ENCODE data around the gene KRT15.

The KRT15 gene

DNA sequence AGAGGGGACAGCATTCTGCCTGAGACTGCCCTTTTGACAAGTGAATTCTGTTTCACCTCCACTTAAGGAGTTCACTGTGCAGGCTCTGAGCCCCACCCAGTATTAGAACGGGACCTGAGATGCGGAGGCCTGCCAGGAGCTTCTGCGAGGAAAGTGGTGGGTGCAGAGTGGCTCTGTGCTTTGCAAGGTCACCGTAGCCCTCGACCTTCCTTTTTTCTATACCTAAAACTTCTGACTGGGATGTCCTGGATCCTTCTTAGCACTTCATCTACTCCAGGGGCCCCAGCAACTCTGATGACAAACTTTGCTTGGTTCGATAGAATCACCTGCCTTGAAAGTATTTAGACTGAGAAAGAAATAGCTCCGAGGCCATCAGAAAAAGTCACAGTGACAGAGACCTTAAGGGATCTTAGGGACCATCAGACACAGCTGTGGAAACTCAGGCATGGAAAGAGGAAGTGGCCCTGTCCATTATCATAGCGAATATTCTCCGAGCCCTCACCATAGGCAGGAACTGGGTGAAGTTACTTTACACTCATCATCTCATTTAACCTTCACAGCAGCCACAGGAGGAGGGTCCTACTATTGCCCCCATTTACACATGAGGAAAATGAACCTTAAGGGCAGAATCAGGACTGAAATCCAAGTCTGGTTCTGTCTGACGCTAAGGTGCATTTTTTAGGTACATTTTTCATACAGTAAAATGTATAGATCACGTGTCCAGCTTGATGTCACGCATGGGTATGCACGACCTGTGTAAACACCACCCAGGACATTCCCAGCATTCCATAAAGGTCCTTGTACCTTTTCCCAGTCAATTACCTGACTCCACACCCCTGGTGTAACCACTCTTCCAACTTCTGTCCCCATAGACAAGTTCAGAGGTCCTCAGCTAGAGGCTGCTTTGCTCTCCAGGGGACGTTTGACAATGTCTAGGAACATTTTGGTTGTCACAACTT lies 12.6 kb downstream of the KRT15 start:
- in situ Hi-C loops (cut with MboI; ENCODE audit: low sequenced_read_pairs) = loop anchor here (5.0 kb wide), 1 partner anchor 41 kb away; no protein-coding TSS in a partner anchor

DNA sequence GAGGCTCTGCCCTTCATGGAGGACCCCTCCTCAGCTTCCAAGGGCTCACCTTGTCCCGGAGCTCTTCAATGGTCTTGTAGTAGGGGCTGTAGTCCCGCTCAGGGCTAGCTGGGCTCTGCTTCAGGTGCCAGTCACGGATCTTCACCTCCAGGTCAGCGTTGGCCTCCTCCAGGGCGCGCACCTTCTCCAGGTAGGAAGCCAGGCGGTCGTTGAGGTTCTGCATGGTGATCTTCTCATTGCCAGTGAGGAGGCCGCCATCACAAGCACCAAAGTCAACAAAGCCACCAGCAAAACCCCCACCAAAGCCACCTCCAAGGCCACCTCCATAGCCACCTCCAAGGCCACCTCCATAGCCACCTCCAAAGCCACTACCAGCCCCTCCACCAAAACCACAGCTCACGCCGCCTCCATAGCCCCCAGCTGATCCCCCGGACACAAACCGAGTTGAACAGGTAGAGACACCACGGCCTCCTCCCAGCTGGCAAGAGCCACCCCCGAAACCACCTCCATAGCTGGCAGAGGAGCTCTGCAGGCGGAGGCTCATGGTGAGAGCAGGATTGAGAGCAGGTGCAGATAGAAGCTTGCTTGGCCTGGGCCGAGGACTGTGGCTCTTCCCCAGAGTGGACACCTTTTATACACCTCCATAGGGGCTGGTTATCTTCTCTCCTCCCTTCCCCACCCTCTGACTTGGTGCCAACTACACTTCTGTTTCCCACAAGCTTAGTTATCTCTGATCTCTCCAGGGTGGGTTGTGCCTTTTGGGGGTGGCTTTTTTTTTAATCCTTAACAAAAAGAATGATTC lies 13.5 kb downstream of the KRT15 start, which contains the start of gene KRT13:
TSS of gene KRT13 (minus strand) at position 606 of the 802 bp plus-strand sequence. CDS start at position 544, 62 bp downstream.
- in situ Hi-C loops (cut with MboI; ENCODE audit: low sequenced_read_pairs) = loop anchor here (5.0 kb wide), 1 partner anchor 42 kb away; no protein-coding TSS in a partner anchor

DNA sequence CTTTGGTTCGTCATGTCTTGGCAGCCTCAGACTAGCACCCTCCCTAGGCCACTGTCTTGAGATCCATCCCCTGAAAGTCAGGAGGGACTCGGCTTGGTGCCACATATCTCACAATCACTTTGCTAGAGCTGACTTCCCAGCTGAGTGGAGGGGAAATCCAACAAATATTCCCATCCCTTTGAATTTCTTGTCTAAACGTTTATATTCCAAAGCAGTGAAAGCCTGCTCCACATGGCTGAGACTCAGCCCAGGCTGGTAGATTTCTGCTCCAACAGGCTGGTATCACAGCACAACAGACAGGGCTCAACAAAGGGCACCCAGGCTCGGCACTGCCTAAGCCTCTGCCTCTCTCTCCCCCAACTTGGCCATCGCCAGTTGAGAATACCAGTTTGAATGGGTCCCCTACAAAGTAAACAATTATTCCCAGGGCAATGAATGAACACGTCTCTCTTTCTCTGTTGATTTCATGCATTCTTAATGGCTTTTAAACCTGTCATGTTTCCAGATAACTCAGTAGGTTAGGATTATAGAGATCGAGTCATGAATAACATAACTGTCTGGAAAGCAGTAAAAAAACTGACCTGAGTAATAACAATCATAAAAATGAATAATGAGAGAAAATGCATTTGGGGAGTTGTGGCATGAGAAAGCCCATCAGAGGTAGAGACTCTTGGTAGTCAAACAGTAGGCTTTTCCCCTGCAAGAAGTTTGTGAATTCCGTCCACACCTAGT lies 14.3 kb downstream of the KRT15 start:
- in situ Hi-C loops (cut with MboI; ENCODE audit: low sequenced_read_pairs) = no loop called here

GRCh38 chr17:41503202-41503601 lies 15.5 kb downstream of the KRT15 start:
- in situ Hi-C loops (cut with MboI; ENCODE audit: low sequenced_read_pairs) = no loop called here

GRCh38 chr17:41500131-41500911 lies 18.4 kb downstream of the KRT15 start:
- in situ Hi-C loops (cut with MboI; ENCODE audit: low sequenced_read_pairs) = no loop called here

- in situ Hi-C loops (cut with MboI; ENCODE audit: low sequenced_read_pairs) = no loop called here
These were observed 19.0 kb downstream of the KRT15 start for GRCh38 chr17:41499714-41500113.

DNA sequence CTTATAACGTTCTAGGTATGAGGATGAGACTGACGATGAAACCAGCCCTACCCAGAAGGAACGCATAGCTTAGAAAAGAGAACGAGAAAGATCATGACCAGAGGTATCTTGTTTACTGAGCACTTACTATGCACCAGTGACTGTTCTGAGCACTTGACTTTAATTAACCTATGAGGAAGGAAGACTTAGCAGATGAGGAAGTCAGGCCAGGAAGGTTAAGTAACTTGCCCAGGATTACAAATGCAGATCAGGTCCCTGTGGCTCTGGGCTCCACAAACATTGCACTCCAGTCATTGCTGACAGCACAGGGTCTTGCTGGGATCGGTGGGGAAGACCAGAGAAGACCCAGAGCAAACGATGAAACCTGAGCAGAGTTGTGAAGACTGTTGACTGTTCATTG lies 20.4 kb downstream of the KRT15 start:
- in situ Hi-C loops (cut with MboI; ENCODE audit: low sequenced_read_pairs) = no loop called here

DNA sequence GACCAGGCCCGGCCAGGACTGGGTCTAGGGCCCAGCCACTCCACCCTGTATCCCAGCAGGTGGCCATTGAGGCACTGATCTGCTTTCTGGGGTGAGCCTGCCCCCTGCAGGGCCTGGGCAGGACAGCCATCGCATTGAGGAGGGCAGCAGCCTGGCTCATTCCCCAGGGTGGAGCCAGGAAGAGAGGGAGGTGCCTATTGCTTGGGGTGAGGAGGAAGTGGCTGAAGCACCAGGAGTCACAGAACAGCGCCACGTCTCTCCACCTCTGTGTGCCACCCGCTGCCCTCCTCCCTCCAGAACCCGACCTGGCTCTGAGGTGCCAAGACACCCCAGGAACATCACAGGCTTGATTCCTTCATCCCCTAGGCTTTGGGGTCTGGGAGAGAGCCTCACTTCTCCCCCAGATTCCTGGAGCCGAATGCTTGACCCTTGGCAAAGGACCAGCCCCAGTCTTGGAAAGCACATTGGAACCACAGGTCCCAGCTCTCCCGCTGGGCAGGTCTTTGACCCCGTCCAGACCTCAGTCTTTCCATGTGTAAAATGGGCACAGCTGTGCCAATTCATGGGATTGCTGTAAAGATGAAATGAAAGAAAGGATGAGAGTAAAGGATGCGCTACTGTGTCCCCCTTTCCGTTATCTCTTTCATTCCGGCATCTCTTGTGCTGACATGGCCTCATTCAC lies 21.7 kb downstream of the KRT15 start:
- in situ Hi-C loops (cut with MboI; ENCODE audit: low sequenced_read_pairs) = no loop called here

GRCh38 chr17:41494524-41494923 lies 24.2 kb downstream of the KRT15 start:
- in situ Hi-C loops (cut with MboI; ENCODE audit: low sequenced_read_pairs) = no loop called here

DNA sequence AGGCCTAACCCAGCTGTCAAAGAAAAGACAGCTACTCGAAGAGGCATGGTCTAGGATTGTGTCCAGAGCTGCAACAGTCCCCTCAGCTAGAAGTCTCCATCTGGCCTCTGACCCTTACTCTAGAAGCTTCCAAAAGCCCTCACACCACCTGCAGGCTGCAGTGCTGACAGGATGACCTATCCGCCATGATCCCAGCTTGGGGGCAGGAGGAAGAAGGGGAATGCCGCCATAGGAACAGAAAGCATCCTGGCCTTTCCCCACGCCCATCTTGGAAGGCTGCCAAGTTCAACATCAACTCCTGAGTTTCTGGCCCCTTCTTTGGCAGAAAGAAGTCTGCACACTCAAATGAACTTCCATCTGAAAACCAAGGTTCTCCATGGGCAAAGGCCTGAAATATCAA lies 25.9 kb downstream of the KRT15 start:
- in situ Hi-C loops (cut with MboI; ENCODE audit: low sequenced_read_pairs) = no loop called here

DNA sequence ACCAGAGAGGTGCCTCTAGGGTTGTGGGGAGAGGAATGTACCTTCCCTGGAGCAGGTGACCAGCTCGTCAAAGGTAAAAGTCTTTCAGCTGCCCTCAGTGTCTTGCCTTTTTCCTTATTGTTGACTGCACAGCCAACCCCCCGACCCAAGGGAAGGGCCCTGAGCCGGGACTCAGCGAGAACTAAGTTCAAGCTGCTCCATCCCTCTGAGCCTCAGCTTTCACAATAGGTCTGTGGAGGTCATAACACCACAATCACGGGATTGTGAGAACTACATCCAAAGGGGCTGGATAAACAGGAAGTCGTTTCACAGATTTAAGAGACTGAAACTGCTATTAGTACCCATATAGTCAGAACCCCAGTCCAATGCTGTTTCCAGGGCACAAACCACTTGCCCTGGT lies 26.3 kb downstream of the KRT15 start:
- in situ Hi-C loops (cut with MboI; ENCODE audit: low sequenced_read_pairs) = no loop called here

- in situ Hi-C loops (cut with MboI; ENCODE audit: low sequenced_read_pairs) = no loop called here
These were observed 27.2 kb downstream of the KRT15 start for GRCh38 chr17:41491476-41491875.

DNA sequence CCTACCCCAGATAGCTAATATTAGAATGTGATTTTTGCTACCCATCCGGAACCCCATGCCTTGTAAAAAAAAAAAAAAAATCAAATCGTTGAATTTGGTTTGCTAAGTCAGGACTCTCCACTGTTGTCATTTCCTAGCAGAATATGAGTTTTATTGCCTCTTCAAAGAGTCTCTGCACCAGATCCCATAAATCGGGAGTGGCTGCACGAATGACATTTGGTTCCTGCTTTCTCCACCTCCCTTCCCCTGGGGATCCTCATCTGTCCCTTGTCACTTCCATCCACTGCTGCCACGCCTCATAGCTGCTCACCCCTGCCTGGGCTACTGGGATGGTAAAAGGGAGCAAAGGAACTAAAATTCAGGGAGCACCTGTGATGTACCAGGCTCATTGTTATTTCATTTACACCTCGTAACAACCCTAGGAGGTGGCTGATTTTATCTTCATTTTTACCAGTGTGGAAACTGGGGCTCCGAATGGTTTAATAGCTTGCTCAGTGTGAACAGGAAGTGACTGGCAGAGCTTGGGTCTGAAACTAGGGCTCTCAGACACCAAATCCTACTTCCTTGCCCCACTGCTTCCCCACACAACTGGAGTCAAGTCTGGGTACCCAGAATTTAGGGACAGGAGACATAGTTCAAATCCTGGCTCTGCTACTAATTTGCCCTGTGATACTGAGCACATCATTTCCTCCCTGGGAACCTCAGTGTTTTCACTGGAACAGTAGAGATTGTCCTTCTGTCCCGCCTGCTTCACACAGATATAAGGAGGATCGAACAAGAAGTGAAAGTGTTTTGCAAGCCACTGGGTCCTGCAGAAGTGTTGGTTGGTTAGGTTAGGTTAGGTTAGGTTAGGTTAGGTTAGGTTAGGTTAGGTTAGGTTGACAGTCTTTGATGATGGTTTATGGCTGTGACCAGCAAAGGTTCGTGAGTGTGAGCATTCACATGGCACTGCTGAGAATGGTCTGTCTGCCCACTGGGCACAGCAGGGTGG lies 28.4 kb downstream of the KRT15 start:
- in situ Hi-C loops (cut with MboI; ENCODE audit: low sequenced_read_pairs) = no loop called here

DNA sequence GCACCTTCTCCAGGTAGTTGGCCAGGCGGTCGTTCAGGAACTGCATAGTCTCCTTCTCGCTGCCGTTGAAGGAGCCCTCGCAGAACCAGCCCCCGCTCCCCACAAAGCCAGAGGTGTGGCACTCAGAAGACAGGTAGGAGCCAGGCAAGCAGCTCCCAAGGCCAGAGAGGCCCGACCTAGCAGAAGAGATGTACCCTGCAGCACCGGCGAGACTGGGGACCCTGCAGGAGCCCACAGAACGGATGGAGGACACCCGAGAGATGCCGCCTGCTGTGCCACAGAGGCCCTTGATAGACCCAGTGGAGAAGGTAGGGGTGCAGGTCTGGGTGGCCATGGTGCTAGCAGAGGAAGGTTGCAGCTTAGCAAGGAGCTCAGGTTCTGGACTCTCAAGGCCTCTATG lies 29.2 kb downstream of the KRT15 start, which contains the start of gene KRT36:
TSS of gene KRT36 (minus strand) at position 380 of the 400 bp plus-strand sequence. CDS start at position 334, 46 bp downstream.
- in situ Hi-C loops (cut with MboI; ENCODE audit: low sequenced_read_pairs) = no loop called here

- in situ Hi-C loops (cut with MboI; ENCODE audit: low sequenced_read_pairs) = no loop called here
These were observed 31.7 kb downstream of the KRT15 start for GRCh38 chr17:41486809-41487530.

GRCh38 chr17:41486316-41486715 lies 32.4 kb downstream of the KRT15 start:
- in situ Hi-C loops (cut with MboI; ENCODE audit: low sequenced_read_pairs) = no loop called here
